DOHH2 (cell line): ENCODE data around the gene NAV2.

Source experiments
- H3F3A ChIP-seq: fragments of 200-600 bp; sonication (generic), shearing (Covaris generic); 2 replicates; pipeline ENCODE4 v1.6.0; 2016; ENCODE audit warnings: antibody characterized with exemption, mild to moderate bottlenecking; ENCODE audit not compliant: control insufficient read depth, insufficient read depth
- H3K27ac ChIP-seq: fragments of 200-600 bp; sonication (generic); 2 replicates; pipeline ENCODE4 v1.5.1; 2014; ENCODE audit warnings: low read depth, mild to moderate bottlenecking, low read length, moderate library complexity
- H3K27me3 ChIP-seq: fragments of 200-600 bp; sonication (generic); 2 replicates; pipeline ENCODE4 v1.6.1; 2014; ENCODE audit warnings: mild to moderate bottlenecking, low read length, mixed read lengths; ENCODE audit not compliant: control insufficient read depth
- H3K36me3 ChIP-seq: fragments of 200-600 bp; sonication (generic); 2 replicates; pipeline ENCODE4 v1.6.1; 2014; ENCODE audit warnings: mild to moderate bottlenecking, low read length, moderate library complexity, mixed read lengths; ENCODE audit not compliant: control insufficient read depth
- H3K4me1 ChIP-seq: fragments of 200-600 bp; sonication (generic); 2 replicates; pipeline ENCODE4 v1.6.1; 2014; ENCODE audit warnings: mild to moderate bottlenecking, low read length, mixed read lengths; ENCODE audit not compliant: control insufficient read depth
- H3K4me2 ChIP-seq: fragments of 200-600 bp; sonication (generic); 2 replicates; pipeline ENCODE4 v1.6.0; 2014; ENCODE audit warnings: mild to moderate bottlenecking, low read length, moderate library complexity
- H3K4me3 ChIP-seq: fragments of 200-600 bp; sonication (generic); 2 replicates; pipeline ENCODE4 v1.5.1; 2014; ENCODE audit warnings: mild to moderate bottlenecking, low read length, mixed read lengths
- H3K79me2 ChIP-seq: fragments of 200-600 bp; sonication (generic); 2 replicates; pipeline ENCODE4 v1.6.1; 2014; ENCODE audit warnings: mild to moderate bottlenecking, low read length, mixed read lengths; ENCODE audit not compliant: control insufficient read depth
- H3K9me2 ChIP-seq: fragments of 200-600 bp; sonication (generic); replicated peaks from 2 replicates; pipeline ENCODE4 v1.6.1; 2014; ENCODE audit warnings: mild to moderate bottlenecking, low read length, mixed read lengths; ENCODE audit not compliant: control insufficient read depth
- H3K9me3 ChIP-seq: fragments of 200-600 bp; sonication (generic); 2 replicates; pipeline ENCODE4 v1.6.1; 2014; ENCODE audit warnings: antibody characterized with exemption, low read length, mixed read lengths; ENCODE audit not compliant: control insufficient read depth, insufficient read depth
- H4K20me1 ChIP-seq: fragments of 200-600 bp; sonication (generic); 2 replicates; pipeline ENCODE4 v1.6.0; 2014; ENCODE audit warnings: low read depth, mild to moderate bottlenecking, antibody characterized with exemption, low read length, moderate library complexity; ENCODE audit not compliant: control insufficient read depth, insufficient read depth
- EZH2phosphoT487 ChIP-seq: fragments of 200-600 bp; sonication (generic); IDR thresholded peaks from 2 replicates; pipeline ENCODE4 v1.6.1; 2017; ENCODE audit warnings: borderline replicate concordance, mild to moderate bottlenecking, antibody characterized with exemption, low read length, moderate library complexity, mixed read lengths
- TF ChIP-seq, protein P1 (sequence below): fragments of 200-600 bp; sonication (generic); IDR thresholded peaks from one replicate; pipeline ENCODE4 v1.5.1; 2014; ENCODE audit warnings: antibody characterized with exemption, mild to moderate bottlenecking, low read depth, low read length; ENCODE audit not compliant: poor library complexity, severe bottlenecking

Gene NAV2

DNA sequence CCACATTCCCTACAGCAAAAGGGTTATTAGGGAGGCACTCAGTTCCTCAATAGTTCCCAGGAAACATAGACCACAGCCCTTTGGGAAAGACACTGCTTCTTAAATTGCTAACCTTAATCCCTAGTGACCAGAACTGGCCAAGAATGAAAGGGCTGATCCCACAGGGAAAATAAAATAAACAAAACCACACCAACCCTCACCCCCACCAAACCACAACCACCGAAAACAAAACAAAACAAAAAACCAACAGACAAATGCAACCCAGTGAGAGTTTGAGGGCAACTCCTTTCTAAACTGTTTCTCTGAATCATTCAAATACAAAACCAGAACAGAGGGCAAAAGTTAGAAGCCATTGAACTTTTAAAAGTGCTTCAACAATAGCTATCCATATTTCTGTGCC, 57.2 kb downstream of the NAV2 start:
- no peak overlapping the region for H3K4me2 ChIP-seq
- no peaks in the 10 kb centered on the region for H4K20me1 ChIP-seq
- no peaks in the 10 kb centered on the region for H3F3A ChIP-seq
- no peaks in the 10 kb centered on the region for H3K9me3 ChIP-seq
- H3K79me2 ChIP-seq = no peaks in the 10 kb centered on the region
- no peak overlapping the region for H3K4me3 ChIP-seq
- H3K9me2 ChIP-seq = no peaks in the 10 kb centered on the region
- TF ChIP-seq, protein P1, sequence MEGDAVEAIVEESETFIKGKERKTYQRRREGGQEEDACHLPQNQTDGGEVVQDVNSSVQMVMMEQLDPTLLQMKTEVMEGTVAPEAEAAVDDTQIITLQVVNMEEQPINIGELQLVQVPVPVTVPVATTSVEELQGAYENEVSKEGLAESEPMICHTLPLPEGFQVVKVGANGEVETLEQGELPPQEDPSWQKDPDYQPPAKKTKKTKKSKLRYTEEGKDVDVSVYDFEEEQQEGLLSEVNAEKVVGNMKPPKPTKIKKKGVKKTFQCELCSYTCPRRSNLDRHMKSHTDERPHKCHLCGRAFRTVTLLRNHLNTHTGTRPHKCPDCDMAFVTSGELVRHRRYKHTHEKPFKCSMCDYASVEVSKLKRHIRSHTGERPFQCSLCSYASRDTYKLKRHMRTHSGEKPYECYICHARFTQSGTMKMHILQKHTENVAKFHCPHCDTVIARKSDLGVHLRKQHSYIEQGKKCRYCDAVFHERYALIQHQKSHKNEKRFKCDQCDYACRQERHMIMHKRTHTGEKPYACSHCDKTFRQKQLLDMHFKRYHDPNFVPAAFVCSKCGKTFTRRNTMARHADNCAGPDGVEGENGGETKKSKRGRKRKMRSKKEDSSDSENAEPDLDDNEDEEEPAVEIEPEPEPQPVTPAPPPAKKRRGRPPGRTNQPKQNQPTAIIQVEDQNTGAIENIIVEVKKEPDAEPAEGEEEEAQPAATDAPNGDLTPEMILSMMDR = no peak
- no peak for TF ChIP-seq EZH2phosphoT487
- peaks cover 15% of the 10 kb centered on the region for H3K27me3 ChIP-seq
- no peaks in the 10 kb centered on the region for H3K36me3 ChIP-seq
- H3K27ac ChIP-seq = no peak overlapping the region
- H3K4me1 ChIP-seq = no peaks in the 10 kb centered on the region

DNA sequence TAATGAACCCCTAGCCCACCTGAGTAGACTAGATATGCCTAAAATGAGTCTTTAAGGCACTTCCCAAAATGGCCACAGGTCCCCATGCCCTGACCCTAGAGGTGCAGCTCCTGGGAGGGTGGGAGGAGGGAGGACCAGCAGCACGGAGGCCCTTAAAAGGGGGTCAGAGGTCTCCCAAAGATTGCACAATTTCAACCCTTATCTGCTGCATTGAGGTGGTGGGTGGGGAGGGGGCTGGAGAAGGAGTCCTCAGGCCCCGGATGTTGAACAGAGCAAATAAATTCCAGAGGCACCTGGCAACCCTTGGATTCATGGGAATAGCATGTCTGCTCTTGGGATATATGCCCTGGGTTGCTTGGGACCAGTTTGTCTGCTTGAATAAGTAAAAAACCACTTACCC, 57.6 kb downstream of the NAV2 start:
- Histone ChIP-seq H3K27ac (no peak overlapping the region), H3K9me2 (no peaks in the 10 kb centered on the region), H3K9me3 (no peaks in the 10 kb centered on the region), H4K20me1 (no peaks in the 10 kb centered on the region), H3K4me1 (no peaks in the 10 kb centered on the region), H3K4me3 (no peak overlapping the region), H3K79me2 (no peaks in the 10 kb centered on the region), H3F3A (no peaks in the 10 kb centered on the region), H3K27me3 (peaks cover 16% of the 10 kb centered on the region), H3K36me3 (no peaks in the 10 kb centered on the region), H3K4me2 (no peak overlapping the region)
- TF ChIP-seq, protein P1 = no peak
- no peak for TF ChIP-seq EZH2phosphoT487

DNA sequence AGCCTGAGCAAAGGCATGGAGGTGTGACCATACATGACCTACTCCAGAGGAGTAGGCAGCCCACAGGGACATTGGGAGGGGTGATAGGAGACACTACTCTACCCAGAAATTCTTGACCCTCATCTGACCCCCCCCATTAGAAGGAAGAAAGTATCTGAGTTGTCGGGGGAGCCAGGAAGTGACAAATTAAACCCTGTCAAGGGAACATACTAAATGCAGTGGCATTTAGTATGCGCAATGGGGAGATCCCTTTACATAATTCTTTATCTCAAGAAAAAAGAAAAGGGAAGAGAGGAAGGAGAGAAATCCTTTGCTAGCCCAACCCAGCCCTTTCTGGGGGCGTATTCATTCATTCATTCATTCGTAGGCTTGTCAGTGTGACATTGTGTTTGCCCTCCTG, 58.8 kb downstream of the NAV2 start:
- H3K9me3 ChIP-seq = no peaks in the 10 kb centered on the region
- no peaks in the 10 kb centered on the region for H3K79me2 ChIP-seq
- no peaks in the 10 kb centered on the region for H3K4me1 ChIP-seq
- H3K9me2 ChIP-seq = no peaks in the 10 kb centered on the region
- H3F3A ChIP-seq = no peaks in the 10 kb centered on the region
- peaks cover 25% of the 10 kb centered on the region for H3K27me3 ChIP-seq
- H4K20me1 ChIP-seq = no peaks in the 10 kb centered on the region
- no peak overlapping the region for H3K27ac ChIP-seq
- no peak overlapping the region for H3K4me2 ChIP-seq
- no peak for TF ChIP-seq EZH2phosphoT487
- TF ChIP-seq, protein P1 = no peak
- no peaks in the 10 kb centered on the region for H3K36me3 ChIP-seq
- H3K4me3 ChIP-seq = no peak overlapping the region

DNA sequence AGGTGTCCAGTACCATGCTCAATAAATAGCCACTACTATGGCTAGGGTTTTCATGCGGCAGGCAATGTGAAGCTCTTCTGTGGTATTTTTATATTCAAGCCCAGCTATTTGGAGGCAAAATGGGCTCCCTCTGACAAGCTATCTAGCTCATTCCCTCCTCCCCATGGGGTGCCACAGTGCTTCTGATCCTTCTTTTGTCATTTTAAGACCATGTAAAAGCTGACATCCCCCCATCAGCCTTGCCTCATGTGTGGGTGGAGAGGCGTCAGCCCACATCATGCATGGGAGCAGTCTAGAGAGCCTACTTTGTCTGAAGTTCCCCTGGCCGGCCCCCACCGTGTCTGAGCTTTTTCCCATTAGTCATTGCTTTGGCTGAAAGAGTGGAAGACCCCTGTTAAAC, 59.8 kb downstream of the NAV2 start:
- no peaks in the 10 kb centered on the region for H3K36me3 ChIP-seq
- H3K4me2 ChIP-seq = no peak overlapping the region
- H3F3A ChIP-seq = no peaks in the 10 kb centered on the region
- no peaks in the 10 kb centered on the region for H4K20me1 ChIP-seq
- no peaks in the 10 kb centered on the region for H3K4me1 ChIP-seq
- no peaks in the 10 kb centered on the region for H3K79me2 ChIP-seq
- no peak for TF ChIP-seq EZH2phosphoT487
- TF ChIP-seq, protein P1 = no peak
- H3K27ac ChIP-seq = no peak overlapping the region
- peaks cover 28% of the 10 kb centered on the region for H3K27me3 ChIP-seq
- no peaks in the 10 kb centered on the region for H3K9me3 ChIP-seq
- no peak overlapping the region for H3K4me3 ChIP-seq
- no peaks in the 10 kb centered on the region for H3K9me2 ChIP-seq
